SK-N-SH treated with all-trans-retinoic acid at 6 μM for 48 hours (cell line): ENCODE data around the gene SON.

Experiments used
- ATAC-seq: fragments of 200-7000 bp; cut with Tn5 transposase; 3 replicates; pipeline ENCODE4 v1.9.1; 2020; ENCODE audit warnings: mild to moderate bottlenecking, moderate library complexity
- BACH2 ChIP-seq: fragments of 250-450 bp; sonication (Bioruptor Pico); IDR thresholded peaks from 2 replicates; pipeline ENCODE4 v1.9.0; 2021; ENCODE audit warnings: mild to moderate bottlenecking, borderline replicate concordance
- CREB5 ChIP-seq: fragments of 250-450 bp; sonication (Bioruptor Pico); IDR thresholded peaks from 2 replicates; pipeline ENCODE4 v1.5.1; 2020; ENCODE audit warnings: low read depth, mild to moderate bottlenecking, moderate library complexity
- ESRRG ChIP-seq: fragments of 250-450 bp; sonication (Bioruptor Pico); IDR thresholded peaks from 2 replicates; pipeline ENCODE4 v1.6.1; 2021; ENCODE audit warnings: mild to moderate bottlenecking
- GLIS3 ChIP-seq: fragments of 250-450 bp; sonication (Bioruptor Pico); IDR thresholded peaks from 2 replicates; pipeline ENCODE4 v1.5.0; 2020; ENCODE audit warnings: mild to moderate bottlenecking, moderate library complexity
- OSR1 ChIP-seq: fragments of 250-450 bp; sonication (Bioruptor Pico); IDR thresholded peaks from 2 replicates; pipeline ENCODE4 v1.8.0; 2022; ENCODE audit warnings: moderate library complexity, mild to moderate bottlenecking, inconsistent platforms
- PATZ1 ChIP-seq: fragments of 250-450 bp; sonication (Bioruptor Pico); IDR thresholded peaks from 2 replicates; pipeline ENCODE4 v1.8.0; 2020; ENCODE audit warnings: mild to moderate bottlenecking, moderate library complexity, borderline replicate concordance
- PPARA ChIP-seq: fragments of 250-450 bp; sonication (Bioruptor Pico); IDR thresholded peaks from 2 replicates; pipeline ENCODE4 v1.5.0; 2020; ENCODE audit warnings: mild to moderate bottlenecking, borderline replicate concordance
- TCF4 ChIP-seq: fragments of 250-450 bp; sonication (Bioruptor Pico); IDR thresholded peaks from 2 replicates; pipeline ENCODE4 v1.8.0; 2021; ENCODE audit warnings: mild to moderate bottlenecking, moderate library complexity, borderline replicate concordance
- TSHZ2 ChIP-seq: fragments of 250-450 bp; sonication (Bioruptor Pico); IDR thresholded peaks from 2 replicates; pipeline ENCODE4 v1.5.0; 2020; ENCODE audit warnings: mild to moderate bottlenecking, moderate library complexity
- ZFP3 ChIP-seq: fragments of 250-450 bp; sonication (Bioruptor Pico); IDR thresholded peaks from 2 replicates; pipeline ENCODE4 v1.5.0; 2020; ENCODE audit warnings: mild to moderate bottlenecking, moderate library complexity
- ZFP30 ChIP-seq: fragments of 450-650 bp; formaldehyde crosslinking; IDR thresholded peaks from 2 replicates; pipeline ENCODE4 v1.5.0; 2022; ENCODE audit warnings: mild to moderate bottlenecking, moderate library complexity
- ZNF565 ChIP-seq: fragments of 450-650 bp; formaldehyde crosslinking; conservative IDR thresholded peaks from 2 replicates; pipeline ENCODE4 v1.5.0; 2020; ENCODE audit warnings: low read depth, mild to moderate bottlenecking, moderate library complexity
- ZNF70 ChIP-seq: fragments of 450-650 bp; formaldehyde crosslinking; IDR thresholded peaks from 2 replicates; pipeline ENCODE4 v1.5.0; 2020; ENCODE audit warnings: mild to moderate bottlenecking, moderate library complexity
- ZNF8 ChIP-seq: fragments of 450-650 bp; formaldehyde crosslinking; IDR thresholded peaks from 2 replicates; pipeline ENCODE4 v1.5.0; 2020; ENCODE audit warnings: mild to moderate bottlenecking, moderate library complexity
- TF ChIP-seq, protein P1 (sequence below): fragments of 250-450 bp; sonication (Bioruptor Pico); IDR thresholded peaks from 2 replicates; pipeline ENCODE4 v1.8.0; 2021; ENCODE audit warnings: low read depth, mild to moderate bottlenecking, moderate library complexity, borderline replicate concordance
- TF ChIP-seq, protein P2 (sequence below): fragments of 250-450 bp; sonication (Bioruptor Pico); IDR thresholded peaks from 2 replicates; pipeline ENCODE4 v1.5.1; 2021; ENCODE audit warnings: mild to moderate bottlenecking, moderate library complexity

The SON gene

GRCh38 chr21:33512481-33512880 is 30.4 kb upstream of the SON start:
- TF ChIP-seq CREB5 (CRISPR knock-in tag) (no peak), PATZ1 (CRISPR knock-in tag) (no peak), TCF4 (CRISPR knock-in tag) (no peak), ZNF70 (CRISPR knock-in tag) (no peak), ZFP3 (CRISPR knock-in tag) (no peak), BACH2 (CRISPR knock-in tag) (no peak)
- TF ChIP-seq, protein P1, sequence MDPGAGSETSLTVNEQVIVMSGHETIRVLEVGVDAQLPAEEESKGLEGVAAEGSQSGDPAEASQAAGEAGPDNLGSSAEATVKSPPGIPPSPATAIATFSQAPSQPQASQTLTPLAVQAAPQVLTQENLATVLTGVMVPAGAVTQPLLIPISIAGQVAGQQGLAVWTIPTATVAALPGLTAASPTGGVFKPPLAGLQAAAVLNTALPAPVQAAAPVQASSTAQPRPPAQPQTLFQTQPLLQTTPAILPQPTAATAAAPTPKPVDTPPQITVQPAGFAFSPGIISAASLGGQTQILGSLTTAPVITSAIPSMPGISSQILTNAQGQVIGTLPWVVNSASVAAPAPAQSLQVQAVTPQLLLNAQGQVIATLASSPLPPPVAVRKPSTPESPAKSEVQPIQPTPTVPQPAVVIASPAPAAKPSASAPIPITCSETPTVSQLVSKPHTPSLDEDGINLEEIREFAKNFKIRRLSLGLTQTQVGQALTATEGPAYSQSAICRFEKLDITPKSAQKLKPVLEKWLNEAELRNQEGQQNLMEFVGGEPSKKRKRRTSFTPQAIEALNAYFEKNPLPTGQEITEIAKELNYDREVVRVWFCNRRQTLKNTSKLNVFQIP (CRISPR knock-in tag), result no peak
- TF ChIP-seq, protein P2, sequence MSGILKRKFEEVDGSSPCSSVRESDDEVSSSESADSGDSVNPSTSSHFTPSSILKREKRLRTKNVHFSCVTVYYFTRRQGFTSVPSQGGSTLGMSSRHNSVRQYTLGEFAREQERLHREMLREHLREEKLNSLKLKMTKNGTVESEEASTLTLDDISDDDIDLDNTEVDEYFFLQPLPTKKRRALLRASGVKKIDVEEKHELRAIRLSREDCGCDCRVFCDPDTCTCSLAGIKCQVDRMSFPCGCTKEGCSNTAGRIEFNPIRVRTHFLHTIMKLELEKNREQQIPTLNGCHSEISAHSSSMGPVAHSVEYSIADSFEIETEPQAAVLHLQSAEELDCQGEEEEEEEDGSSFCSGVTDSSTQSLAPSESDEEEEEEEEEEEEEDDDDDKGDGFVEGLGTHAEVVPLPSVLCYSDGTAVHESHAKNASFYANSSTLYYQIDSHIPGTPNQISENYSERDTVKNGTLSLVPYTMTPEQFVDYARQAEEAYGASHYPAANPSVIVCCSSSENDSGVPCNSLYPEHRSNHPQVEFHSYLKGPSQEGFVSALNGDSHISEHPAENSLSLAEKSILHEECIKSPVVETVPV (CRISPR knock-in tag), result no peak
- TF ChIP-seq, all 23 proteins: peak for 0
- ATAC-seq, result no peak

- no peak for TF ChIP-seq ESRRG (CRISPR knock-in tag)
- TF ChIP-seq GLIS3, result no peak
- no peak for TF ChIP-seq TSHZ2 (CRISPR knock-in tag)
- TF ChIP-seq, protein P1 (CRISPR knock-in tag), result no peak
- no peak for TF ChIP-seq PATZ1 (CRISPR knock-in tag)
- no peak for TF ChIP-seq BACH2 (CRISPR knock-in tag)
- TF ChIP-seq TCF4 (CRISPR knock-in tag), result no peak
- no peak for TF ChIP-seq ZNF565
- no peak for TF ChIP-seq ZNF8 (CRISPR knock-in tag)
- TF ChIP-seq ZFP30 (CRISPR knock-in tag), result no peak
- TF ChIP-seq OSR1 (CRISPR knock-in tag), result no peak
- TF ChIP-seq PPARA (CRISPR knock-in tag), result no peak
- TF ChIP-seq CREB5 (CRISPR knock-in tag), result no peak
Measured at GRCh38 chr21:33514229-33514628, 28.6 kb upstream of the SON start.

More at GRCh38 chr21:33514229-33514628, 28.6 kb upstream of the SON start:
- no peak for ATAC-seq
